HCT116 (cell line): Measurements from ENCODE around the gene GABRR2. TPM values are rescaled to one million over a fixed set of nuclear protein-coding genes. Genes with fewer than 3 reads are reported as not detected.

Source experiments
- ATAC-seq: fragments of 200-7000 bp; cut with Tn5 transposase; 2 replicates; pipeline ENCODE4 v1.9.1; 2020; ENCODE audit warnings: mild to moderate bottlenecking, moderate library complexity
- BruUV-seq: library from RNA; stranded (reverse); fragments of 400-500 nt; replicated peaks from 2 replicates; lab custom pipeline; 2021; lab: Mats Ljungman, UMichigan
- CTCF ChIA-PET: fragments of 300-600 bp; sonication (Branson Sonifier 250); formaldehyde crosslinking; loops from one replicate; lab custom pipeline; 2021; ENCODE audit warnings: antibody characterized with exemption; lab: Charles Lee
- POLR2A ChIA-PET: fragments of 300-600, 350-600 bp; sonication (Branson Sonifier 250); formaldehyde crosslinking; loops from one replicate; lab custom pipeline; 2021; ENCODE audit warnings: antibody characterized with exemption; lab: Charles Lee
- RAD21 ChIA-PET, 2 experiments: fragments of 300-600 bp; sonication (Branson Sonifier 250); formaldehyde crosslinking; loops; one replicate each; lab custom pipeline; 2023; ENCODE audit warnings: low total read pairs in 2 of 2; ENCODE audit not compliant: uncharacterized antibody in 2 of 2, unreplicated experiment in 2 of 2, low non-redundant PET in 1 of 2; lab: Charles Lee
- DNase-seq: peaks from one replicate; pipeline ENCODE4 v3.0.0-alpha.2; 2010; ENCODE audit warnings: low read depth, low spot score
- H2AFZ ChIP-seq: fragments of 200-600 bp; shearing (Covaris generic), sonication (generic); 2 replicates; pipeline ENCODE4 v1.6.1; 2017; ENCODE audit warnings: low read depth, mixed run types, mixed read lengths, antibody characterized with exemption, low read length; ENCODE audit not compliant: poor library complexity, severe bottlenecking
- H3K27ac ChIP-seq: 2 replicates; pipeline ENCODE4 v1.5.1; 2012; ENCODE audit warnings: low read depth, low read length
- H3K27me3 ChIP-seq: fragments of 200-600 bp; sonication (generic); 2 replicates; pipeline ENCODE4 v1.6.1; 2016; ENCODE audit warnings: mixed run types, low read length, mixed read lengths; ENCODE audit not compliant: insufficient read depth
- H3K36me3 ChIP-seq, 2 experiments: fragments of 200-500 bp in 1 of 2; fragments of 200-600 bp in 1 of 2; sonication (Bioruptor generic) in 1 of 2; sonication (generic) in 1 of 2; 2 replicates each; pipeline versions ENCODE4 v1.5.1 to v1.6.1; 2014 to 2016; ENCODE audit warnings: low read length in 2 of 2, inconsistent platforms in 1 of 2, mixed read lengths in 1 of 2, mixed run types in 1 of 2; ENCODE audit not compliant: insufficient read depth in 2 of 2, control insufficient read depth in 1 of 2
- H3K4me1 ChIP-seq, 2 experiments: fragments of 200-600 bp in 1 of 2; sonication (generic) in 1 of 2; 2 replicates each; pipeline versions ENCODE4 v1.5.1 to v1.6.1; 2012 to 2017; ENCODE audit warnings: low read length in 2 of 2, inconsistent platforms in 1 of 2, mild to moderate bottlenecking in 1 of 2, mixed read lengths in 1 of 2, mixed run types in 1 of 2, moderate library complexity in 1 of 2; ENCODE audit not compliant: insufficient read depth in 2 of 2, control insufficient read depth in 1 of 2
- H3K4me2 ChIP-seq: fragments of 200-600 bp; sonication (generic); 2 replicates; pipeline ENCODE4 v1.6.1; 2017; ENCODE audit warnings: mixed run types, low read length, mixed read lengths
- H3K4me3 ChIP-seq, 2 experiments: fragments of 200-600 bp in 1 of 2; sonication (generic) in 1 of 2; replicated peaks in 1 of 2; 2 replicates each; pipeline ENCODE4 v1.5.1; 2011 to 2016; ENCODE audit warnings: low read length in 2 of 2, control low read depth in 1 of 2, low read depth in 1 of 2, mild to moderate bottlenecking in 1 of 2, mixed read lengths in 1 of 2, mixed run types in 1 of 2
- H3K79me2 ChIP-seq: fragments of 200-600 bp; sonication (generic); 2 replicates; pipeline ENCODE4 v1.6.1; 2017; ENCODE audit warnings: mild to moderate bottlenecking, mixed run types, low read length, moderate library complexity, mixed read lengths; ENCODE audit not compliant: insufficient read depth
- H3K9ac ChIP-seq: fragments of 200-600 bp; sonication (generic); 2 replicates; pipeline ENCODE4 v1.6.1; 2016; ENCODE audit warnings: low read length, mixed read lengths
- H3K9me2 ChIP-seq: fragments of 200-600 bp; sonication (generic), shearing (Covaris generic); 2 replicates; pipeline ENCODE4 v1.6.1; 2017; ENCODE audit warnings: mixed run types, mild to moderate bottlenecking, moderate library complexity; ENCODE audit not compliant: insufficient read depth
- H3K9me3 ChIP-seq, 2 experiments: fragments of 200-500 bp in 1 of 2; fragments of 200-600 bp in 1 of 2; sonication (Bioruptor generic) in 1 of 2; sonication (generic) in 1 of 2; 2 replicates each; pipeline ENCODE4 v1.6.1; 2014 to 2017; ENCODE audit warnings: low read length in 2 of 2, mixed read lengths in 2 of 2, inconsistent platforms in 1 of 2, low read depth in 1 of 2, mild to moderate bottlenecking in 1 of 2, mixed run types in 1 of 2, moderate library complexity in 1 of 2; ENCODE audit not compliant: control insufficient read depth in 1 of 2, insufficient read depth in 1 of 2
- H4K20me1 ChIP-seq: fragments of 200-600 bp; sonication (generic), shearing (Covaris generic); 2 replicates; pipeline ENCODE4 v1.6.1; 2017; ENCODE audit warnings: mixed run types, mild to moderate bottlenecking, moderate library complexity; ENCODE audit not compliant: insufficient read depth
- EZH2 ChIP-seq: fragments of 200-600 bp; sonication (generic); IDR thresholded peaks from 2 replicates; pipeline ENCODE4 v1.6.1; 2017; ENCODE audit warnings: antibody characterized with exemption, mixed run types
- ZBTB33 ChIP-seq: IDR thresholded peaks from 2 replicates; pipeline ENCODE4 v1.6.1; 2011; ENCODE audit warnings: mild to moderate bottlenecking, low read length, moderate library complexity; ENCODE audit not compliant: insufficient replicate concordance; ENCODE audit errors: extremely low read depth
- intact Hi-C: fragments of 100-400 bp; cut with micrococcal nuclease; formaldehyde crosslinking; loops from 2 replicates; pipeline ENCODE4 v1.10.0; 2022
- total RNA-seq: library from RNA; stranded (reverse); gene quantifications from one replicate; pipeline ENCODE4 v1.2.1, GENCODE V29; 2021; ENCODE audit not compliant: unreplicated experiment
- TF ChIP-seq, protein P1 (sequence below): IDR thresholded peaks from 2 replicates; pipeline ENCODE4 v1.6.1; 2012; ENCODE audit warnings: low read depth

Gene GABRR2
- total RNA-seq, 1 experiment from 2014 or later = 0.57 TPM

DNA sequence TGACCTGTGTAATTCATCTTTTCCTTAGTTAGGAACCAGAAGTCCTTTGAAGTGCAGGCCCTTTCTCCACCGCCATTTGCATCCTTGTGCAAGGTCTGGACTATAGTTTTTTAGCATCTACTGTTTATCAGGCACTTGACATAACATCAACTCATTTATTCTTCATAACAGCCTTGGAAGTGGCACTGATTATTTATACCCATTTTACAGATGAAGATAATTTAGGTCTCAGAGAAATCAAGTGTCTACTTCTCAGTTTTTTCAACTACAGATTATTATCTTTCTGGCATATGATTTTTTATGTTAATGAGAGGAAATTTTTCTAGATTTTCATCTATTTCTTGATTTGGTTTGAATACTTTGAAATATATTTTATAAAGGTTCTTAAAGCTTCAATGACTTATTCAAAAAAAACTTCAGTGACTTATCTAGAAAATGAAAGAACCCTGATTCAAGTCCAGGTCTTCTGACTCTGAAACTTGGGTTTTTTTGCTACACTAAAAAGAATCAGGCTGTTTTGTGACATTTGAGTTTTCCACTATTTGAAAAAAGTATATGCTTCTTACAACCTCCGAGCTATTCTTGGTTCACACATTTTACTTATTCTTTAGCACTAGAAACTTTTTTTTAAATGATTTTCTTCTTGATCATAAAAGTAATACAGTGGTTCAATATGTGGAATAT lies 40.6 kb upstream of the GABRR2 start:
- TF ChIP-seq, protein P1, sequence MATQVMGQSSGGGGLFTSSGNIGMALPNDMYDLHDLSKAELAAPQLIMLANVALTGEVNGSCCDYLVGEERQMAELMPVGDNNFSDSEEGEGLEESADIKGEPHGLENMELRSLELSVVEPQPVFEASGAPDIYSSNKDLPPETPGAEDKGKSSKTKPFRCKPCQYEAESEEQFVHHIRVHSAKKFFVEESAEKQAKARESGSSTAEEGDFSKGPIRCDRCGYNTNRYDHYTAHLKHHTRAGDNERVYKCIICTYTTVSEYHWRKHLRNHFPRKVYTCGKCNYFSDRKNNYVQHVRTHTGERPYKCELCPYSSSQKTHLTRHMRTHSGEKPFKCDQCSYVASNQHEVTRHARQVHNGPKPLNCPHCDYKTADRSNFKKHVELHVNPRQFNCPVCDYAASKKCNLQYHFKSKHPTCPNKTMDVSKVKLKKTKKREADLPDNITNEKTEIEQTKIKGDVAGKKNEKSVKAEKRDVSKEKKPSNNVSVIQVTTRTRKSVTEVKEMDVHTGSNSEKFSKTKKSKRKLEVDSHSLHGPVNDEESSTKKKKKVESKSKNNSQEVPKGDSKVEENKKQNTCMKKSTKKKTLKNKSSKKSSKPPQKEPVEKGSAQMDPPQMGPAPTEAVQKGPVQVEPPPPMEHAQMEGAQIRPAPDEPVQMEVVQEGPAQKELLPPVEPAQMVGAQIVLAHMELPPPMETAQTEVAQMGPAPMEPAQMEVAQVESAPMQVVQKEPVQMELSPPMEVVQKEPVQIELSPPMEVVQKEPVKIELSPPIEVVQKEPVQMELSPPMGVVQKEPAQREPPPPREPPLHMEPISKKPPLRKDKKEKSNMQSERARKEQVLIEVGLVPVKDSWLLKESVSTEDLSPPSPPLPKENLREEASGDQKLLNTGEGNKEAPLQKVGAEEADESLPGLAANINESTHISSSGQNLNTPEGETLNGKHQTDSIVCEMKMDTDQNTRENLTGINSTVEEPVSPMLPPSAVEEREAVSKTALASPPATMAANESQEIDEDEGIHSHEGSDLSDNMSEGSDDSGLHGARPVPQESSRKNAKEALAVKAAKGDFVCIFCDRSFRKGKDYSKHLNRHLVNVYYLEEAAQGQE = no peak
- no peak for TF ChIP-seq EZH2
- no peak for TF ChIP-seq ZBTB33
- no peak overlapping the region for H3K9ac ChIP-seq
- no peaks in the 10 kb centered on the region for H3K27me3 ChIP-seq
- no peaks in the 10 kb centered on the region for H3K9me3 ChIP-seq
- H4K20me1 ChIP-seq = no peaks in the 10 kb centered on the region
- H3K27ac ChIP-seq = no peak overlapping the region
- ATAC-seq (no peak), DNase-seq (no peak)
- H3K4me2 ChIP-seq = no peak overlapping the region
- ChIA-PET POLR2A (no interaction called here), RAD21 (no interaction called here), CTCF (interaction anchor here (0.7 to 2.6 kb wide), 2 partner anchors 12 to 293 kb away, joined by 3 to 11 read pairs; no protein-coding TSS in a partner anchor)
- no peaks in the 10 kb centered on the region for H3K36me3 ChIP-seq
- intact Hi-C loops = no loop called here
- no TSS peak for BruUV-seq
- no peak overlapping the region for H3K4me3 ChIP-seq
- H3K9me2 ChIP-seq = no peaks in the 10 kb centered on the region
- peaks cover 13 to 19% of the 10 kb centered on the region in 2 experiments for H3K4me1 ChIP-seq
- H3K79me2 ChIP-seq = peaks cover 16% of the 10 kb centered on the region
- H2AFZ ChIP-seq = no peak overlapping the region
